Chondrocyte (in vitro differentiated cells): ENCODE data around the gene TCP11L1. TPM values are rescaled to one million over a fixed set of nuclear protein-coding genes. Genes with fewer than 3 reads are reported as not detected.

Experiments used
- DNase-seq: peaks from one replicate; pipeline ENCODE4 v3.0.0; 2021; ENCODE audit warnings: mixed read lengths, low spot score
- H3K27ac Mint-ChIP-seq: one replicate; pipeline ENCODE4 v1.8.0; 2021; ENCODE audit warnings: mild to moderate bottlenecking, moderate library complexity, mixed read lengths; ENCODE audit not compliant: unreplicated experiment
- H3K27me3 Mint-ChIP-seq: 2 replicates; pipeline ENCODE4 v1.8.0; 2021; ENCODE audit warnings: low read depth, mixed read lengths
- H3K36me3 Mint-ChIP-seq: 2 replicates; pipeline ENCODE4 v1.8.0; 2021; ENCODE audit warnings: low read depth, mixed read lengths
- H3K4me1 Mint-ChIP-seq: 2 replicates; pipeline ENCODE4 v1.8.0; 2021; ENCODE audit warnings: low read depth, mild to moderate bottlenecking, mixed read lengths
- H3K4me3 Mint-ChIP-seq: one replicate; pipeline ENCODE4 v1.8.0; 2021; ENCODE audit warnings: mild to moderate bottlenecking, moderate library complexity, mixed read lengths; ENCODE audit not compliant: unreplicated experiment
- H3K9me3 Mint-ChIP-seq: 2 replicates; pipeline ENCODE4 v1.8.0; 2021; ENCODE audit warnings: low read depth, mixed read lengths
- total RNA-seq: library from RNA; stranded (reverse); gene quantifications from 3 replicates; pipeline ENCODE4 v1.2.1, GENCODE V29; 2021
- TF ChIP-seq, protein P1 (sequence below): fragments of 200-600 bp; sonication (generic); IDR thresholded peaks from 2 replicates; pipeline ENCODE4 v1.5.0; 2021; ENCODE audit warnings: antibody characterized with exemption, mild to moderate bottlenecking, moderate library complexity

Gene TCP11L1
- total RNA-seq, 1 donor from 2014 or later = 32.5 TPM

DNA sequence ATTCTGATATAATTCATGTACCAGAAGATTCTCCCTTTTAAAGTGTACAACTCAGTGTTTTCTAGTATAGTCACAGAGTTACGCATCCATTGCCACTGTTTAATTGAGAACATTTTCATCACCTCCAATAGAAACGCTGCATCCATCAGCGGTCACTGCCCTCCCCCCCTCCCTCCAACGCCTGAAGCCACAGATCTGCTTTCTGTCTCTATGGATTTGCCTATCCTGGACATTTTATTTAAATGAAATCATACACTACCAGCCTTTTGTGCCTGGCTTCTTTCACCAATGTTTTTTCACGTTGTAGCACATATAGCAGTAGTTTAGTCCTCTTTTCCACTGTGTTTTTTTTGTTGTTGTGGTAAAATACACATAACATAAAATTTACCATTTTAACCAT, 22.8 kb downstream of the TCP11L1 start:
- Mint-ChIP-seq H3K9me3 (no peaks in the 10 kb centered on the region), H3K36me3 (peaks cover 27% of the 10 kb centered on the region), H3K4me1 (peaks cover 28% of the 10 kb centered on the region), H3K27me3 (no peaks in the 10 kb centered on the region), H3K27ac (no peak overlapping the region), H3K4me3 (no peak overlapping the region)
- TF ChIP-seq, protein P1, sequence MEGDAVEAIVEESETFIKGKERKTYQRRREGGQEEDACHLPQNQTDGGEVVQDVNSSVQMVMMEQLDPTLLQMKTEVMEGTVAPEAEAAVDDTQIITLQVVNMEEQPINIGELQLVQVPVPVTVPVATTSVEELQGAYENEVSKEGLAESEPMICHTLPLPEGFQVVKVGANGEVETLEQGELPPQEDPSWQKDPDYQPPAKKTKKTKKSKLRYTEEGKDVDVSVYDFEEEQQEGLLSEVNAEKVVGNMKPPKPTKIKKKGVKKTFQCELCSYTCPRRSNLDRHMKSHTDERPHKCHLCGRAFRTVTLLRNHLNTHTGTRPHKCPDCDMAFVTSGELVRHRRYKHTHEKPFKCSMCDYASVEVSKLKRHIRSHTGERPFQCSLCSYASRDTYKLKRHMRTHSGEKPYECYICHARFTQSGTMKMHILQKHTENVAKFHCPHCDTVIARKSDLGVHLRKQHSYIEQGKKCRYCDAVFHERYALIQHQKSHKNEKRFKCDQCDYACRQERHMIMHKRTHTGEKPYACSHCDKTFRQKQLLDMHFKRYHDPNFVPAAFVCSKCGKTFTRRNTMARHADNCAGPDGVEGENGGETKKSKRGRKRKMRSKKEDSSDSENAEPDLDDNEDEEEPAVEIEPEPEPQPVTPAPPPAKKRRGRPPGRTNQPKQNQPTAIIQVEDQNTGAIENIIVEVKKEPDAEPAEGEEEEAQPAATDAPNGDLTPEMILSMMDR = no peak
- no peak for DNase-seq

DNA sequence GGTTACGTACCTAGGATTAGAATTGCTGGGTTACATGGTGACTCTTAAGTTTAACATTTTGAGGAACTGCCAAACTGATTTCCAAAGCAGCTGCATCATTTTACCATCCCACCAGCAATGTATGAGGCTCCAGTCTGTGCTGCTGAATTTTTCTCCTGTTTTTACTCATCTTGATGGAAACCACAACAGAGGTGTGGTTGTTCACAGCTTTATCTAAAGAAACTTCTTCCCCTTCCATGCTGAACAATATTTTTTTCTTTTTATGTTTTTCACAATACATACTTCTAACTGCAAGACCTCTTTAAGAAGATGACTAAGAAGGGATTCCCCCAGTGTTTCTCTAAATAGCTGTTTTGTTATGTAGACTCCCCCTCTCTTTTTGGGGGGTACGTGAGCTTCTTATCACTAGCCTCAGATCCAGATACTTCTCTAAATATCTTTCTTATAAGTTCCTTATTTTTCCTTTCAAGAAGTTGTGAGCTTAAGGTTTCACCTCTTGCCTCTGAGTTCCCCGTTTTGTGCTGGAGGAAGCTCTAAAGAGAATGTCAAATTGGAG, 24.0 kb downstream of the TCP11L1 start:
- TF ChIP-seq, protein P1 = no peak
- Mint-ChIP-seq H3K27ac (no peak overlapping the region), H3K27me3 (no peaks in the 10 kb centered on the region), H3K4me3 (no peak overlapping the region), H3K4me1 (peaks cover 28% of the 10 kb centered on the region), H3K9me3 (no peaks in the 10 kb centered on the region), H3K36me3 (peaks cover 25% of the 10 kb centered on the region)
- DNase-seq = no peak

DNA sequence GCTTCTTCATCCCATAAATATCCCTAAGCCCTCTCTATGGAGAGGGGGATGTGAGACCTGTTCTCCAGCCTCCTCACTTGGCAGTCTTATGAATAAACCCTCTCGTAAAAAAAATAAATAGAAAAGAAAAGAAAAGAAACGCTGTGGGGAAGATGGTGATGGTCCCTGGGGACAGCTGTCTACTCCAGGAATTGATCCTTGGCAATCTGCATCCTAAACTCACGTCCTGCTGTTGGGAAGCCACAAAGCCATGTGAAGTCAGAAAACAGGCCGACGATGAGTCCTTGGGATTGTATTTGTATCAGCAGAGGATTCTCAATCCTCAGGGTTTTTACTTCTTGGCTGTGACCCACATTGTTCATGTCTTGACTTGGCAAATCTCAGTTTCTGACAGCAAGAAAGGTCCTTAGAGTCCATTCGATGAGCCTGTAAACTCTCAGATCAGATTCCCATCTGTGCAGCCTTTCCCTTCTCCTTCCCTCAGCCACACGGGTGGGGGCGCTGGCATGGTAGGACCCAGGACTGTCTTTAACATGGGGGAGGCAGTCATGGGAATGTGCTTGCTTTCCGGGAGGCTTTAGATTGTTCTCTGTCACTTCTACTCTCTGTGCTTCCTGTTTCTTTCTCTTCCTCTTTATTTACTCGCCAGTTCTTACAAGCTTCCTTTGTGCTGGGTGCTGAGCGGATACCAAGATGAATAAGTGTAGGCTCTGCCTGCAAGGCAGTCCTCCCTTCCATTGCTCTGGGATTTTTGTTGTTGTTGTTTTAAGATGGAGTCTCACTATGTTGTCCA, 24.9 kb downstream of the TCP11L1 start:
- TF ChIP-seq, protein P1 = no peak
- no peak for DNase-seq
- H3K27me3 Mint-ChIP-seq = no peaks in the 10 kb centered on the region
- peaks cover 28% of the 10 kb centered on the region for H3K4me1 Mint-ChIP-seq
- H3K36me3 Mint-ChIP-seq = peaks cover 23% of the 10 kb centered on the region
- no peaks in the 10 kb centered on the region for H3K9me3 Mint-ChIP-seq
- H3K27ac Mint-ChIP-seq = peak overlapping the region; percentile 10
- no peak overlapping the region for H3K4me3 Mint-ChIP-seq

DNA sequence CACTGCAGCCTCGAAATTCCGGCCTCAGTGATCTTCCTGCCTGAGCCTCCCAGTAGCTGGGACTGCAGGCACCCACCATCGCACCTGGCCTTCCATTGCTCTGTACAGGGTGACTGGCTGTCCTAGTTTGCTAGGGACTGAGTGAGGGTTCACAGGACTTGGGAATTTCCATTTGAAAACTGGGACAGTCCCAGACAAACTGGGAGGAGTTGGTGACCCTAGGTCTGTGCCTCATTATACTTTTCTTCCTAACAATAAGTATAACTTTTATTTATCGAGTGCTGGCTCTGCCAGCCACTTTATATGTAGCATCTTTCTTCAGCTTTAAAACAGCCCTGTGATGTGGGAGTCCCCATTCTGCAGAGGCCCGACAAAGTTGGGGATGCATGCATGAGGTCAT, 25.5 kb downstream of the TCP11L1 start:
- H3K4me3 Mint-ChIP-seq = no peak overlapping the region
- TF ChIP-seq, protein P1 = no peak

DNA sequence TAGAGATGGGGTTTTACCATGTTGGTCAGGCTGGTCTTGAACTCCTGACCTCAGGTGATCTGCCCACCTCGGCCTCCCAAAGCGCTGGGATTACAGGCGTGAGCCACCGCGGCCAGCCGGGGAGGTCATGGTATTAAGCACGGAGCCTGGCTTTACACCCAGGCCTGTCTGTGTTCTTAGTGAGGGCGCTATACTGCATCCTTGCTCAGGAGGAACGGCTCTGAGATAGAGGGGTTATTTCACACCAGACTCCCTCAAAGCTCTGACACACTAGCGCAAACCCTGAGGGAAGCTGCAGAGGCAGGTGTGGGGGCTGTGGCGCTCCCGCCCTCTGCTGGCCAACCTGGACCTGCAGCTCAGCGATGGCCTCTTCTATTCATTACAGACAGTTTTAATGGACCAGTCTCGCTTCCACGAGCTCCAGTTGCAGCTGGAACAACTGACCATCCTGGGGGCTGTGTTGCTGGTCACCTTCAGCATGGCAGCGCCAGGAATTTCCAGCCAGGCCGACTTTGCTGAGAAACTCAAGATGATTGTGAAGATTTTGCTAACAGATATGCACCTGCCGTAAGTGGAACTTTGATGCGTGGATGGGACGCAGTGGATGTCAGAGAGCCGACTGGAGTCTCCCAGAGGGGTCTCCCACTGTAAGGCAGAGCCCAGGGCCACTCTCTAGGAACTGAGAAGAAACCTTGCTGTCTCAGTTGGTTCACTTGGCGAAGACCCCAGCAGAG, 26.2 kb downstream of the TCP11L1 start:
- H3K9me3 Mint-ChIP-seq = no peaks in the 10 kb centered on the region
- no peak for DNase-seq
- H3K27me3 Mint-ChIP-seq = no peaks in the 10 kb centered on the region
- H3K36me3 Mint-ChIP-seq = peaks cover 17% of the 10 kb centered on the region
- peaks cover 28% of the 10 kb centered on the region for H3K4me1 Mint-ChIP-seq
- no peak overlapping the region for H3K27ac Mint-ChIP-seq
- TF ChIP-seq, protein P1 = peak; percentile 89
- H3K4me3 Mint-ChIP-seq = no peak overlapping the region

More for the DNA sequence above, 25.5 kb downstream of the TCP11L1 start:
- Mint-ChIP-seq H3K4me1 (peaks cover 28% of the 10 kb centered on the region), H3K27ac (no peak overlapping the region), H3K27me3 (no peaks in the 10 kb centered on the region), H3K9me3 (no peaks in the 10 kb centered on the region), H3K36me3 (peaks cover 19% of the 10 kb centered on the region)
- no peak for DNase-seq
